ENCODE measurements around the gene APRT. TPM values are rescaled to one million over a fixed set of nuclear protein-coding genes. Genes with fewer than 3 reads are reported as not detected.

APRT gene
- total RNA-seq, 1 donor from 2014 or later = 312 TPM

GRCh38 chr16:88850531-88851199 lies 38.9 kb upstream of the APRT start:
- H3K27me3 Mint-ChIP-seq = no peaks in the 10 kb centered on the region
- no peaks in the 10 kb centered on the region for H3K9me3 Mint-ChIP-seq
- H3K4me3 Mint-ChIP-seq = no peak overlapping the region
- intact Hi-C loops (cut with micrococcal nuclease) = no loop called here
- H3K27ac Mint-ChIP-seq = no peak overlapping the region
- peaks cover 8% of the 10 kb centered on the region for H3K4me1 Mint-ChIP-seq
- H3K36me3 Mint-ChIP-seq (ENCODE audit: low read depth) = peaks cover 3% of the 10 kb centered on the region
- DNase-seq = no peak

- no peak for DNase-seq
- no peaks in the 10 kb centered on the region for H3K27me3 Mint-ChIP-seq
- H3K4me3 Mint-ChIP-seq = no peak overlapping the region
- no peaks in the 10 kb centered on the region for H3K9me3 Mint-ChIP-seq
- peaks cover 2% of the 10 kb centered on the region for H3K4me1 Mint-ChIP-seq
- H3K36me3 Mint-ChIP-seq (ENCODE audit: low read depth) = no peaks in the 10 kb centered on the region
- intact Hi-C loops (cut with micrococcal nuclease) = no loop called here
- H3K27ac Mint-ChIP-seq = no peak overlapping the region
Measured at GRCh38 chr16:88848557-88848956, 36.8 kb upstream of the APRT start.

- Mint-ChIP-seq H3K9me3 (no peaks in the 10 kb centered on the region), H3K36me3 (ENCODE audit: low read depth) (no peaks in the 10 kb centered on the region), H3K4me1 (peaks cover 2% of the 10 kb centered on the region), H3K27ac (no peak overlapping the region), H3K27me3 (no peaks in the 10 kb centered on the region), H3K4me3 (no peak overlapping the region)
- intact Hi-C loops (cut with micrococcal nuclease) = no loop called here
- DNase-seq = no peak
Measured at GRCh38 chr16:88847654-88848053, 35.9 kb upstream of the APRT start.

- Mint-ChIP-seq H3K4me1 (no peaks in the 10 kb centered on the region), H3K27me3 (no peaks in the 10 kb centered on the region), H3K4me3 (no peak overlapping the region), H3K36me3 (ENCODE audit: low read depth) (no peaks in the 10 kb centered on the region), H3K9me3 (no peaks in the 10 kb centered on the region), H3K27ac (no peak overlapping the region)
- DNase-seq = no peak
- intact Hi-C loops (cut with micrococcal nuclease) = no loop called here
Measured at GRCh38 chr16:88846088-88846487, 34.4 kb upstream of the APRT start.

GRCh38 chr16:88844419-88845036 lies 32.8 kb upstream of the APRT start:
- no peak overlapping the region for H3K27ac Mint-ChIP-seq

GRCh38 chr16:88843256-88843655 lies 31.5 kb upstream of the APRT start:
- Mint-ChIP-seq H3K36me3 (ENCODE audit: low read depth) (no peaks in the 10 kb centered on the region), H3K4me1 (no peaks in the 10 kb centered on the region), H3K27ac (no peak overlapping the region), H3K9me3 (no peaks in the 10 kb centered on the region), H3K4me3 (no peak overlapping the region), H3K27me3 (no peaks in the 10 kb centered on the region)
- DNase-seq = no peak
- intact Hi-C loops (cut with micrococcal nuclease) = no loop called here

More at GRCh38 chr16:88844419-88845036, 32.8 kb upstream of the APRT start:
- DNase-seq = no peak
- Mint-ChIP-seq H3K36me3 (ENCODE audit: low read depth) (no peaks in the 10 kb centered on the region), H3K4me3 (no peak overlapping the region), H3K27me3 (no peaks in the 10 kb centered on the region), H3K4me1 (no peaks in the 10 kb centered on the region), H3K9me3 (no peaks in the 10 kb centered on the region)
- intact Hi-C loops (cut with micrococcal nuclease) = no loop called here

- intact Hi-C loops (cut with micrococcal nuclease) = no loop called here
- Mint-ChIP-seq H3K9me3 (no peaks in the 10 kb centered on the region), H3K27ac (no peak overlapping the region)
Measured at GRCh38 chr16:88842806-88843205, 31.1 kb upstream of the APRT start.

GRCh38 chr16:88842308-88842756 lies 30.6 kb upstream of the APRT start:
- Mint-ChIP-seq H3K4me3 (no peak overlapping the region), H3K9me3 (no peaks in the 10 kb centered on the region), H3K4me1 (no peaks in the 10 kb centered on the region), H3K27ac (no peak overlapping the region), H3K27me3 (no peaks in the 10 kb centered on the region), H3K36me3 (ENCODE audit: low read depth) (no peaks in the 10 kb centered on the region)
- intact Hi-C loops (cut with micrococcal nuclease) = no loop called here
- DNase-seq = no peak

More at GRCh38 chr16:88842806-88843205, 31.1 kb upstream of the APRT start:
- Mint-ChIP-seq H3K36me3 (ENCODE audit: low read depth) (no peaks in the 10 kb centered on the region), H3K4me3 (no peak overlapping the region), H3K4me1 (no peaks in the 10 kb centered on the region), H3K27me3 (no peaks in the 10 kb centered on the region)
- DNase-seq = no peak

- Mint-ChIP-seq H3K36me3 (ENCODE audit: low read depth) (no peaks in the 10 kb centered on the region), H3K27me3 (no peaks in the 10 kb centered on the region), H3K4me3 (no peak overlapping the region), H3K9me3 (no peaks in the 10 kb centered on the region), H3K4me1 (no peaks in the 10 kb centered on the region), H3K27ac (no peak overlapping the region)
- intact Hi-C loops (cut with micrococcal nuclease) = no loop called here
- no peak for DNase-seq
Measured at GRCh38 chr16:88841521-88842307, 30.0 kb upstream of the APRT start.

- no peaks in the 10 kb centered on the region for H3K36me3 Mint-ChIP-seq (ENCODE audit: low read depth)
- H3K9me3 Mint-ChIP-seq = no peaks in the 10 kb centered on the region
- DNase-seq = no peak
- no peaks in the 10 kb centered on the region for H3K27me3 Mint-ChIP-seq
- intact Hi-C loops (cut with micrococcal nuclease) = no loop called here
- H3K27ac Mint-ChIP-seq = no peak overlapping the region
- no peaks in the 10 kb centered on the region for H3K4me1 Mint-ChIP-seq
- no peak overlapping the region for H3K4me3 Mint-ChIP-seq
Measured at GRCh38 chr16:88840600-88841215, 29.0 kb upstream of the APRT start.

GRCh38 chr16:88839745-88840599 lies 28.2 kb upstream of the APRT start:
- no peaks in the 10 kb centered on the region for H3K27me3 Mint-ChIP-seq
- no peaks in the 10 kb centered on the region for H3K4me1 Mint-ChIP-seq
- intact Hi-C loops (cut with micrococcal nuclease) = no loop called here
- no peak for DNase-seq
- no peaks in the 10 kb centered on the region for H3K9me3 Mint-ChIP-seq
- no peak overlapping the region for H3K4me3 Mint-ChIP-seq
- H3K36me3 Mint-ChIP-seq (ENCODE audit: low read depth) = no peaks in the 10 kb centered on the region
- H3K27ac Mint-ChIP-seq = no peak overlapping the region

GRCh38 chr16:88839026-88839529 lies 27.4 kb upstream of the APRT start:
- H3K36me3 Mint-ChIP-seq (ENCODE audit: low read depth) = no peaks in the 10 kb centered on the region
- no peaks in the 10 kb centered on the region for H3K9me3 Mint-ChIP-seq
- no peak overlapping the region for H3K27ac Mint-ChIP-seq
- H3K27me3 Mint-ChIP-seq = no peaks in the 10 kb centered on the region
- intact Hi-C loops (cut with micrococcal nuclease) = no loop called here
- no peaks in the 10 kb centered on the region for H3K4me1 Mint-ChIP-seq
- no peak overlapping the region for H3K4me3 Mint-ChIP-seq
- no peak for DNase-seq

GRCh38 chr16:88838566-88838965 lies 26.8 kb upstream of the APRT start:
- H3K9me3 Mint-ChIP-seq = no peaks in the 10 kb centered on the region
- no peak overlapping the region for H3K4me3 Mint-ChIP-seq
- H3K4me1 Mint-ChIP-seq = no peaks in the 10 kb centered on the region
- H3K27ac Mint-ChIP-seq = no peak overlapping the region
- DNase-seq = no peak
- no peaks in the 10 kb centered on the region for H3K36me3 Mint-ChIP-seq (ENCODE audit: low read depth)
- H3K27me3 Mint-ChIP-seq = no peaks in the 10 kb centered on the region
- intact Hi-C loops (cut with micrococcal nuclease) = no loop called here
